HCT116 (cell line): ENCODE results near the gene SH3RF2. TPM values are rescaled to one million over a fixed set of nuclear protein-coding genes. Genes with fewer than 3 reads are reported as not detected.

Source experiments
- ATAC-seq: fragments of 200-7000 bp; cut with Tn5 transposase; 2 replicates; pipeline ENCODE4 v1.9.1; 2020; ENCODE audit warnings: mild to moderate bottlenecking, moderate library complexity
- BruUV-seq: library from RNA; stranded (reverse); fragments of 400-500 nt; replicated peaks from 2 replicates; lab custom pipeline; 2021; lab: Mats Ljungman, UMichigan
- CTCF ChIA-PET: fragments of 300-600 bp; sonication (Branson Sonifier 250); formaldehyde crosslinking; loops from one replicate; lab custom pipeline; 2021; ENCODE audit warnings: antibody characterized with exemption; lab: Charles Lee
- POLR2A ChIA-PET: fragments of 300-600, 350-600 bp; sonication (Branson Sonifier 250); formaldehyde crosslinking; loops from one replicate; lab custom pipeline; 2021; ENCODE audit warnings: antibody characterized with exemption; lab: Charles Lee
- RAD21 ChIA-PET, 2 experiments: fragments of 300-600 bp; sonication (Branson Sonifier 250); formaldehyde crosslinking; loops; one replicate each; lab custom pipeline; 2023; ENCODE audit warnings: low total read pairs in 2 of 2; ENCODE audit not compliant: uncharacterized antibody in 2 of 2, unreplicated experiment in 2 of 2, low non-redundant PET in 1 of 2; lab: Charles Lee
- DNase-seq: peaks from one replicate; pipeline ENCODE4 v3.0.0-alpha.2; 2010; ENCODE audit warnings: low read depth, low spot score
- H2AFZ ChIP-seq: fragments of 200-600 bp; shearing (Covaris generic), sonication (generic); 2 replicates; pipeline ENCODE4 v1.6.1; 2017; ENCODE audit warnings: low read depth, mixed run types, mixed read lengths, antibody characterized with exemption, low read length; ENCODE audit not compliant: poor library complexity, severe bottlenecking
- H3K27ac ChIP-seq: 2 replicates; pipeline ENCODE4 v1.5.1; 2012; ENCODE audit warnings: low read depth, low read length
- H3K27me3 ChIP-seq: fragments of 200-600 bp; sonication (generic); 2 replicates; pipeline ENCODE4 v1.6.1; 2016; ENCODE audit warnings: mixed run types, low read length, mixed read lengths; ENCODE audit not compliant: insufficient read depth
- H3K36me3 ChIP-seq, 2 experiments: fragments of 200-500 bp in 1 of 2; fragments of 200-600 bp in 1 of 2; sonication (Bioruptor generic) in 1 of 2; sonication (generic) in 1 of 2; 2 replicates each; pipeline versions ENCODE4 v1.5.1 to v1.6.1; 2014 to 2016; ENCODE audit warnings: low read length in 2 of 2, inconsistent platforms in 1 of 2, mixed read lengths in 1 of 2, mixed run types in 1 of 2; ENCODE audit not compliant: insufficient read depth in 2 of 2, control insufficient read depth in 1 of 2
- H3K4me1 ChIP-seq, 2 experiments: fragments of 200-600 bp in 1 of 2; sonication (generic) in 1 of 2; 2 replicates each; pipeline versions ENCODE4 v1.5.1 to v1.6.1; 2012 to 2017; ENCODE audit warnings: low read length in 2 of 2, inconsistent platforms in 1 of 2, mild to moderate bottlenecking in 1 of 2, mixed read lengths in 1 of 2, mixed run types in 1 of 2, moderate library complexity in 1 of 2; ENCODE audit not compliant: insufficient read depth in 2 of 2, control insufficient read depth in 1 of 2
- H3K4me2 ChIP-seq: fragments of 200-600 bp; sonication (generic); 2 replicates; pipeline ENCODE4 v1.6.1; 2017; ENCODE audit warnings: mixed run types, low read length, mixed read lengths
- H3K4me3 ChIP-seq, 2 experiments: fragments of 200-600 bp in 1 of 2; sonication (generic) in 1 of 2; replicated peaks in 1 of 2; 2 replicates each; pipeline ENCODE4 v1.5.1; 2011 to 2016; ENCODE audit warnings: low read length in 2 of 2, control low read depth in 1 of 2, low read depth in 1 of 2, mild to moderate bottlenecking in 1 of 2, mixed read lengths in 1 of 2, mixed run types in 1 of 2
- H3K79me2 ChIP-seq: fragments of 200-600 bp; sonication (generic); 2 replicates; pipeline ENCODE4 v1.6.1; 2017; ENCODE audit warnings: mild to moderate bottlenecking, mixed run types, low read length, moderate library complexity, mixed read lengths; ENCODE audit not compliant: insufficient read depth
- H3K9ac ChIP-seq: fragments of 200-600 bp; sonication (generic); 2 replicates; pipeline ENCODE4 v1.6.1; 2016; ENCODE audit warnings: low read length, mixed read lengths
- H3K9me2 ChIP-seq: fragments of 200-600 bp; sonication (generic), shearing (Covaris generic); 2 replicates; pipeline ENCODE4 v1.6.1; 2017; ENCODE audit warnings: mixed run types, mild to moderate bottlenecking, moderate library complexity; ENCODE audit not compliant: insufficient read depth
- H3K9me3 ChIP-seq, 2 experiments: fragments of 200-500 bp in 1 of 2; fragments of 200-600 bp in 1 of 2; sonication (Bioruptor generic) in 1 of 2; sonication (generic) in 1 of 2; 2 replicates each; pipeline ENCODE4 v1.6.1; 2014 to 2017; ENCODE audit warnings: low read length in 2 of 2, mixed read lengths in 2 of 2, inconsistent platforms in 1 of 2, low read depth in 1 of 2, mild to moderate bottlenecking in 1 of 2, mixed run types in 1 of 2, moderate library complexity in 1 of 2; ENCODE audit not compliant: control insufficient read depth in 1 of 2, insufficient read depth in 1 of 2
- H4K20me1 ChIP-seq: fragments of 200-600 bp; sonication (generic), shearing (Covaris generic); 2 replicates; pipeline ENCODE4 v1.6.1; 2017; ENCODE audit warnings: mixed run types, mild to moderate bottlenecking, moderate library complexity; ENCODE audit not compliant: insufficient read depth
- ATF3 ChIP-seq: IDR thresholded peaks from 2 replicates; pipeline ENCODE4 v1.6.1; 2012
- CBX3 ChIP-seq: IDR thresholded peaks from 2 replicates; pipeline ENCODE4 v1.6.1; 2012; ENCODE audit warnings: low read depth
- CEBPB ChIP-seq: IDR thresholded peaks from 2 replicates; pipeline ENCODE4 v1.6.1; 2012; ENCODE audit warnings: low read depth
- ELF1 ChIP-seq: IDR thresholded peaks from 2 replicates; pipeline ENCODE4 v1.6.1; 2012; ENCODE audit warnings: low read depth, borderline replicate concordance
- EZH2 ChIP-seq: fragments of 200-600 bp; sonication (generic); IDR thresholded peaks from 2 replicates; pipeline ENCODE4 v1.6.1; 2017; ENCODE audit warnings: antibody characterized with exemption, mixed run types
- FOSL1 ChIP-seq: IDR thresholded peaks from 2 replicates; pipeline ENCODE4 v1.6.1; 2012; ENCODE audit warnings: low read depth
- JUND ChIP-seq: IDR thresholded peaks from 2 replicates; pipeline ENCODE4 v1.6.1; 2012
- POLR2AphosphoS5 ChIP-seq: IDR thresholded peaks from 2 replicates; pipeline ENCODE4 v1.6.1; 2011; ENCODE audit warnings: mild to moderate bottlenecking, low read depth, low read length, moderate library complexity
- RAD21 ChIP-seq: IDR thresholded peaks from 2 replicates; pipeline ENCODE4 v1.6.1; 2012; ENCODE audit warnings: low read depth, mild to moderate bottlenecking
- REST ChIP-seq: IDR thresholded peaks from 2 replicates; pipeline ENCODE4 v1.6.1; 2012; ENCODE audit warnings: low read depth
- SP1 ChIP-seq: IDR thresholded peaks from 2 replicates; pipeline ENCODE4 v1.6.1; 2012; ENCODE audit warnings: low read depth
- SRF ChIP-seq: IDR thresholded peaks from 2 replicates; pipeline ENCODE4 v1.6.1; 2012; ENCODE audit warnings: low read depth
- TCF7L2 ChIP-seq: IDR thresholded peaks from 2 replicates; pipeline ENCODE4 v1.7.0; 2011; ENCODE audit warnings: borderline replicate concordance, inconsistent platforms; ENCODE audit not compliant: insufficient read depth, insufficient read length; ENCODE audit errors: extremely low read depth
- YY1 ChIP-seq: IDR thresholded peaks from 2 replicates; pipeline ENCODE4 v1.6.1; 2011; ENCODE audit warnings: low read length, low read depth, moderate library complexity, mild to moderate bottlenecking; ENCODE audit not compliant: insufficient replicate concordance; ENCODE audit errors: extremely low read depth
- ZNF274 ChIP-seq: fragments of 200-500 bp; sonication (Bioruptor generic); IDR thresholded peaks from 2 replicates; pipeline ENCODE4 v1.6.1; 2014; ENCODE audit warnings: mild to moderate bottlenecking, low read depth, low read length, inconsistent platforms
- intact Hi-C: fragments of 100-400 bp; cut with micrococcal nuclease; formaldehyde crosslinking; loops from 2 replicates; pipeline ENCODE4 v1.10.0; 2022
- total RNA-seq: library from RNA; stranded (reverse); gene quantifications from one replicate; pipeline ENCODE4 v1.2.1, GENCODE V29; 2021; ENCODE audit not compliant: unreplicated experiment

Gene SH3RF2
- total RNA-seq, 1 experiment from 2014 or later = 14.3 TPM

- intact Hi-C loops = no loop called here
- 0 out of 2 replicates have a peak, but pooled peaks cover 3% of the 10 kb centered on the region for H3K79me2 ChIP-seq
- TF ChIP-seq ELF1 = no peak; the same call in 1 of the 2 replicates
- TF ChIP-seq CEBPB = peak; percentile 88
- TF ChIP-seq JUND = peak; percentile 89
- no peak for TF ChIP-seq EZH2
- TF ChIP-seq REST = no peak
- TF ChIP-seq ZNF274 = no peak
- TF ChIP-seq TCF7L2 = no peak
- TF ChIP-seq POLR2AphosphoS5 = peak; percentile 41
- TF ChIP-seq FOSL1 = peak; percentile 84
- TF ChIP-seq SP1 = peak; percentile 84
- peak; percentile 92 for TF ChIP-seq CBX3
- TF ChIP-seq SRF = no peak; the same call in 1 of the 2 replicates
- peak; percentile 24; the same call in 1 of the 2 replicates for TF ChIP-seq RAD21
- peak; percentile 66 for TF ChIP-seq YY1
- TF ChIP-seq ATF3 = peak; percentile 75
- peak overlapping the region; percentile 59 for H3K27ac ChIP-seq
- no peaks in the 10 kb centered on the region for H3K9me3 ChIP-seq
- POLR2A ChIA-PET = no interaction called here
- H3K36me3 ChIP-seq = no peaks in the 10 kb centered on the region
- DNase-seq (peak; percentile 78), ATAC-seq (peak; percentile 95)
- peak overlapping the region; percentile 59 for H3K4me2 ChIP-seq
- H3K9ac ChIP-seq = peak overlapping the region; percentile 19
- H3K9me2 ChIP-seq = no peaks in the 10 kb centered on the region
- RAD21 ChIA-PET = no interaction called here
- peaks cover 20 to 31% of the 10 kb centered on the region in 2 experiments for H3K4me1 ChIP-seq
- CTCF ChIA-PET = interaction anchor here (2.6 kb wide), 1 partner anchor 14 kb away, joined by 9 read pairs; no protein-coding TSS in a partner anchor
- H2AFZ ChIP-seq = no peak overlapping the region
- H4K20me1 ChIP-seq = no peaks in the 10 kb centered on the region
- H3K4me3 ChIP-seq = peak overlapping the region; percentile 22
- no peaks in the 10 kb centered on the region for H3K27me3 ChIP-seq
- no TSS peak for BruUV-seq
Measured at GRCh38 chr5:146027751-146028150, 91.4 kb downstream of the SH3RF2 start.
